IMR-90 (cell line): ENCODE results near the gene FIS1. TPM values are rescaled to one million over a fixed set of nuclear protein-coding genes. Genes with fewer than 3 reads are reported as not detected.

ENCODE experiments used
- ATAC-seq: fragments of 200-7000 bp; cut with Tn5 transposase; 2 replicates; pipeline ENCODE4 v1.9.1; 2020; ENCODE audit warnings: low read depth, mild to moderate bottlenecking, moderate library complexity
- BruUV-seq: library from RNA; stranded (reverse); fragments of 400-500 nt; replicated peaks from 2 replicates; lab custom pipeline; 2021; lab: Mats Ljungman, UMichigan
- CTCF ChIA-PET: fragments of 300-600 bp; formaldehyde crosslinking; extraction: SDS; loops from one replicate; lab custom pipeline; 2021; ENCODE audit warnings: antibody characterized with exemption; lab: Yijun Ruan, JAX
- POLR2A ChIA-PET: fragments of 300-600 bp; sonication (Branson Sonifier 250); formaldehyde crosslinking; loops from one replicate; lab custom pipeline; 2022; ENCODE audit warnings: antibody characterized with exemption; ENCODE audit not compliant: unreplicated experiment; lab: Charles Lee
- DNase-seq: peaks from one replicate; pipeline ENCODE4 v3.0.0; 2013
- H2AFZ ChIP-seq: replicated peaks from 2 replicates; pipeline ENCODE3; 2013; ENCODE audit warnings: low read length, mild to moderate bottlenecking; ENCODE audit not compliant: poor library complexity
- H2AK5ac ChIP-seq: 2 replicates; pipeline ENCODE4 v1.6.1; 2013; ENCODE audit warnings: low read depth, low read length, inconsistent platforms
- H2AK9ac ChIP-seq: replicated peaks from 2 replicates; pipeline ENCODE3; 2013; ENCODE audit warnings: mild to moderate bottlenecking, low read depth, low read length, moderate library complexity; ENCODE audit not compliant: poor library complexity
- H2BK120ac ChIP-seq: 2 replicates; pipeline ENCODE4 v1.6.1; 2013; ENCODE audit warnings: low read depth, low read length, inconsistent platforms
- H2BK15ac ChIP-seq: 3 replicates; pipeline ENCODE4 v1.6.1; 2013; ENCODE audit warnings: low read depth, low read length, inconsistent platforms
- H2BK20ac ChIP-seq: 2 replicates; pipeline ENCODE4 v1.6.1; 2013; ENCODE audit warnings: low read depth, mild to moderate bottlenecking, inconsistent platforms, low read length, moderate library complexity
- H2BK5ac ChIP-seq: 2 replicates; pipeline ENCODE4 v1.6.1; 2013; ENCODE audit warnings: mild to moderate bottlenecking, low read depth, low read length, inconsistent platforms; ENCODE audit not compliant: poor library complexity, severe bottlenecking
- H3K14ac ChIP-seq: replicated peaks from 2 replicates; pipeline ENCODE4 v1.6.1; 2013; ENCODE audit warnings: low read depth, low read length, inconsistent platforms
- H3K18ac ChIP-seq: 2 replicates; pipeline ENCODE4 v1.6.1; 2013; ENCODE audit warnings: low read depth, low read length, control low read depth
- H3K23ac ChIP-seq: 2 replicates; pipeline ENCODE4 v1.6.1; 2013; ENCODE audit warnings: low read depth, low read length, inconsistent platforms
- H3K27ac ChIP-seq: 2 replicates; pipeline ENCODE4 v1.5.1; 2013; ENCODE audit warnings: mild to moderate bottlenecking, control low read depth, low read length; ENCODE audit not compliant: insufficient read depth
- H3K27me3 ChIP-seq: 2 replicates; pipeline ENCODE4 v1.6.1; 2013; ENCODE audit warnings: low read length; ENCODE audit not compliant: control insufficient read depth, insufficient read depth
- H3K36me3 ChIP-seq: 2 replicates; pipeline ENCODE4 v1.6.1; 2013; ENCODE audit warnings: low read length, mixed read lengths; ENCODE audit not compliant: control insufficient read depth, insufficient read depth
- H3K4ac ChIP-seq: 2 replicates; pipeline ENCODE4 v1.6.1; 2013; ENCODE audit warnings: low read depth, low read length, inconsistent platforms
- H3K4me1 ChIP-seq: 2 replicates; pipeline ENCODE4 v1.6.1; 2013; ENCODE audit warnings: low read length, mixed read lengths; ENCODE audit not compliant: control insufficient read depth, insufficient read depth
- H3K4me2 ChIP-seq: 2 replicates; pipeline ENCODE4 v1.6.1; 2013; ENCODE audit warnings: low read depth, mild to moderate bottlenecking, control low read depth, low read length, moderate library complexity
- H3K4me3 ChIP-seq: 2 replicates; pipeline ENCODE4 v1.5.1; 2013; ENCODE audit warnings: low read depth, mild to moderate bottlenecking, control low read depth, low read length, moderate library complexity; ENCODE audit not compliant: insufficient read depth
- H3K56ac ChIP-seq: 2 replicates; pipeline ENCODE4 v1.6.1; 2013; ENCODE audit warnings: low read length, inconsistent platforms; ENCODE audit not compliant: insufficient read depth; ENCODE audit errors: extremely low read depth
- H3K79me1 ChIP-seq, 2 experiments: 2 replicates each; pipeline ENCODE4 v1.6.1; 2013; ENCODE audit warnings: low read length in 2 of 2, inconsistent platforms in 1 of 2, low read depth in 1 of 2
- H3K9ac ChIP-seq: 2 replicates; pipeline ENCODE4 v1.6.1; 2013; ENCODE audit warnings: low read depth, low read length, control low read depth
- H3K9me1 ChIP-seq: 2 replicates; pipeline ENCODE4 v1.6.1; 2013; ENCODE audit warnings: low read length, inconsistent platforms; ENCODE audit not compliant: insufficient read depth
- H3K9me3 ChIP-seq: 2 replicates; pipeline ENCODE4 v1.6.1; 2013; ENCODE audit warnings: low read length; ENCODE audit not compliant: control insufficient read depth, insufficient read depth
- H4K20me1 ChIP-seq: 2 replicates; pipeline ENCODE4 v1.6.1; 2013; ENCODE audit warnings: low read length, inconsistent platforms; ENCODE audit not compliant: insufficient read depth
- H4K5ac ChIP-seq: 2 replicates; pipeline ENCODE4 v1.6.1; 2013; ENCODE audit warnings: mild to moderate bottlenecking, low read depth, low read length, control low read depth
- H4K8ac ChIP-seq, 2 experiments: 2 replicates each; pipeline ENCODE4 v1.6.1; 2013; ENCODE audit warnings: low read depth in 2 of 2, low read length in 2 of 2, control low read depth in 1 of 2, inconsistent platforms in 1 of 2
- H4K91ac ChIP-seq: 2 replicates; pipeline ENCODE4 v1.6.1; 2013; ENCODE audit warnings: low read depth, low read length, inconsistent platforms; ENCODE audit not compliant: insufficient read depth
- CHD1 ChIP-seq: IDR thresholded peaks from 2 replicates; pipeline ENCODE4 v1.6.1; 2012; ENCODE audit warnings: low read depth, low read length, improper control_type of control experiment
- FOS ChIP-seq: fragments of 150-350 bp; IDR thresholded peaks from 2 replicates; pipeline ENCODE4 v1.6.1; 2016; ENCODE audit warnings: low read depth, low read length
- MAFK ChIP-seq: IDR thresholded peaks from 2 replicates; pipeline ENCODE4 v1.6.1; 2012; ENCODE audit warnings: low read depth, low read length, improper control_type of control experiment
- MAZ ChIP-seq: IDR thresholded peaks from 2 replicates; pipeline ENCODE4 v1.6.1; 2012; ENCODE audit warnings: low read depth, mild to moderate bottlenecking, low read length, improper control_type of control experiment, moderate library complexity, borderline replicate concordance
- NFE2L2 ChIP-seq: fragments of 150-350 bp; IDR thresholded peaks from 2 replicates; pipeline ENCODE4 v1.6.1; 2016; ENCODE audit warnings: low read depth, mild to moderate bottlenecking, low read length
- POLR2A ChIP-seq: IDR thresholded peaks from 2 replicates; pipeline ENCODE4 v1.6.1; 2012; ENCODE audit warnings: mild to moderate bottlenecking, low read depth, low read length
- RCOR1 ChIP-seq: IDR thresholded peaks from 2 replicates; pipeline ENCODE4 v1.6.1; 2012; ENCODE audit warnings: mild to moderate bottlenecking, low read length, improper control_type of control experiment; ENCODE audit not compliant: insufficient replicate concordance
- RFX5 ChIP-seq: IDR thresholded peaks from 2 replicates; pipeline ENCODE4 v1.8.0; 2012; ENCODE audit warnings: low read depth, mild to moderate bottlenecking, low read length, moderate library complexity
- USF2 ChIP-seq: fragments of 150-350 bp; IDR thresholded peaks from 2 replicates; pipeline ENCODE4 v1.6.1; 2017; ENCODE audit warnings: mild to moderate bottlenecking, antibody characterized with exemption, low read length, low read depth
- WGBS, 2 experiments: methylation state at CpG; one replicate each; pipeline versions ENCODE4 v1.1.5 to v1.1.7; 2013; ENCODE audit warnings: missing lambda C conversion rate in 2 of 2; ENCODE audit not compliant: insufficient read length in 1 of 2; ENCODE audit errors: extremely low coverage in 2 of 2; 5-methylcytosine and 5-hydroxymethylcytosine counted together
- dilution Hi-C: fragments of 300-500 bp; cut with HindIII; formaldehyde crosslinking; loops from one replicate; pipeline ENCODE4 v1.14.3; 2018; ENCODE audit warnings: low sequenced_read_pairs; ENCODE audit not compliant: unreplicated experiment
- in situ Hi-C: fragments of 300-500 bp; cut with MboI; formaldehyde crosslinking; loops from 3 replicates; pipeline ENCODE4 v1.14.3; 2019; ENCODE audit warnings: low sequenced_read_pairs, inconsistent platforms, mixed read lengths
- intact Hi-C: fragments of 100-400 bp; cut with micrococcal nuclease; formaldehyde crosslinking; loops from 2 replicates; pipeline ENCODE4 v1.10.0; 2022
- polyA plus RNA-seq, 3 experiments: library from polyadenylated mRNA; depleted of rRNA; stranded (reverse); fragments of >200 nt; gene quantifications; 2 replicates each; pipeline ENCODE4 v1.2.3, GENCODE V29; 2012; ENCODE audit warnings: low replicate concordance in 1 of 3
- total RNA-seq: library from RNA; depleted of rRNA; stranded (reverse); fragments of >200 nt; gene quantifications from 2 replicates; pipeline ENCODE4 v1.2.3, GENCODE V29; 2012
- TF ChIP-seq, protein P1 (sequence below): conservative IDR thresholded peaks from 2 replicates; pipeline ENCODE4 v1.5.1; 2012; ENCODE audit warnings: mild to moderate bottlenecking, low read depth, low read length, improper control_type of control experiment
- TF ChIP-seq, protein P2 (sequence below): fragments of 150-350 bp; IDR thresholded peaks from 2 replicates; pipeline ENCODE4 v1.6.1; 2016; ENCODE audit warnings: low read depth, mild to moderate bottlenecking, low read length, moderate library complexity, borderline replicate concordance

FIS1 gene
- total and polyA plus RNA-seq, 2 of the 4 experiments (the other 2 are of a cell fraction), result 293 to 489 TPM

DNA sequence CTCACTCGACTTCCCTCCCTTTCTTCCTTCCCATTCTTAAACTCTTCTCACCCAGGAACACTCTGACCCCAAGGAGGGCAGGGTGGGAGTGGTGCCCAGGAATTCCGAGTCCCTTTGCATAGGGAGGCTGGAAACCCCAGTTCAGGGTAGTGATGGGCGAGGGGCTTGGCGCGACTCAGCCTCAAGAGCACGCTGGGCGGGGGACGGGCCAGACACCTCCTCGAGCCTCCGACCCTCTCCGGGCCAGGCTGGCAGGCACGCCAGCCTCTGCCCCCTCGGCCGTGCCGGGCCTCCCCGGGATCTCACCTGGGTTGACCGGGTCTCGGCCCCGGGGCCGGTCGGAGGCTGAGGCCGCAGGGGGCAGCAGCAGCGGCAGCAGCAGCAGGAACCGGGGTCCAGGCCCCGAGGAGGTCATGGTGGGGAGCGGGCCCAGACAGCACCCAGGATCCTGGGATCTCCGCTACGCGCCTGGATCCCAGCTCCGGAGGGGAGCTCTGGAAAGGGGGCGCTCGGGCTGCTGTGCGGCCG lies 28.0 kb downstream of the FIS1 start:
- H3K4ac ChIP-seq, result peak overlapping the region; percentile 99
- in situ Hi-C loops (no loop called here), dilution Hi-C loops (no loop called here), intact Hi-C loops (no loop called here)
- no peaks in the 10 kb centered on the region for H3K9me3 ChIP-seq
- WGBS, 2 experiments, result 0% methylated on average over 20 of the region's 34 CpGs; no CpG with 5 or more reads in 1 of the 2 experiments
- H2AFZ ChIP-seq, result peak overlapping the region; percentile 87
- H2BK15ac ChIP-seq, result 0 out of 3 replicates have a peak overlapping the region, but pooled peaks have one; percentile 14
- no peak; the same call in none of the 2 replicates for ATAC-seq
- peak overlapping the region; percentile 96 for H2AK5ac ChIP-seq
- DNase-seq, result no peak
- H3K4me3 ChIP-seq, result peak overlapping the region; percentile 96
- no TSS peak for BruUV-seq
- peak overlapping the region; percentile 100 for H3K4me2 ChIP-seq
- H4K5ac ChIP-seq, result peak overlapping the region; percentile 95
- H3K18ac ChIP-seq, result peak overlapping the region; percentile 48
- peaks cover 6% of the 10 kb centered on the region; the same call in 1 of the 2 replicates for H4K20me1 ChIP-seq
- peak overlapping the region; percentile 83 for H3K9ac ChIP-seq
- no peak overlapping the region for H2BK20ac ChIP-seq
- H2AK9ac ChIP-seq, result peak overlapping the region; percentile 98
- peak overlapping the region; percentile 89 for H3K27ac ChIP-seq
- H3K14ac ChIP-seq, result peak overlapping the region; percentile 100
- H2BK120ac ChIP-seq, result peak overlapping the region; percentile 68
- ChIA-PET CTCF (interaction anchor here (0.5 to 3.0 kb wide), 8 partner anchors 17 to 306 kb away, joined by 3 to 8 read pairs (median 4); no protein-coding TSS in a partner anchor), POLR2A (interaction anchor here (0.7 to 1.6 kb wide), 3 partner anchors 15 to 634 kb away, joined by 3 to 4 read pairs (median 3); partner anchors contain the start of gene SERPINE1)
- H3K36me3 ChIP-seq, result peaks cover 23% of the 10 kb centered on the region
- H4K8ac ChIP-seq, result peak overlapping the region; percentile 85 to 90
- peak overlapping the region; percentile 77 for H3K56ac ChIP-seq
- no peak for TF ChIP-seq MAZ
- TF ChIP-seq MAFK, result no peak
- TF ChIP-seq NFE2L2, result no peak
- TF ChIP-seq USF2, result no peak
- TF ChIP-seq RFX5, result no peak
- TF ChIP-seq RCOR1, result no peak
- TF ChIP-seq, protein P1, sequence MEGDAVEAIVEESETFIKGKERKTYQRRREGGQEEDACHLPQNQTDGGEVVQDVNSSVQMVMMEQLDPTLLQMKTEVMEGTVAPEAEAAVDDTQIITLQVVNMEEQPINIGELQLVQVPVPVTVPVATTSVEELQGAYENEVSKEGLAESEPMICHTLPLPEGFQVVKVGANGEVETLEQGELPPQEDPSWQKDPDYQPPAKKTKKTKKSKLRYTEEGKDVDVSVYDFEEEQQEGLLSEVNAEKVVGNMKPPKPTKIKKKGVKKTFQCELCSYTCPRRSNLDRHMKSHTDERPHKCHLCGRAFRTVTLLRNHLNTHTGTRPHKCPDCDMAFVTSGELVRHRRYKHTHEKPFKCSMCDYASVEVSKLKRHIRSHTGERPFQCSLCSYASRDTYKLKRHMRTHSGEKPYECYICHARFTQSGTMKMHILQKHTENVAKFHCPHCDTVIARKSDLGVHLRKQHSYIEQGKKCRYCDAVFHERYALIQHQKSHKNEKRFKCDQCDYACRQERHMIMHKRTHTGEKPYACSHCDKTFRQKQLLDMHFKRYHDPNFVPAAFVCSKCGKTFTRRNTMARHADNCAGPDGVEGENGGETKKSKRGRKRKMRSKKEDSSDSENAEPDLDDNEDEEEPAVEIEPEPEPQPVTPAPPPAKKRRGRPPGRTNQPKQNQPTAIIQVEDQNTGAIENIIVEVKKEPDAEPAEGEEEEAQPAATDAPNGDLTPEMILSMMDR, result no peak
- TF ChIP-seq, protein P2, sequence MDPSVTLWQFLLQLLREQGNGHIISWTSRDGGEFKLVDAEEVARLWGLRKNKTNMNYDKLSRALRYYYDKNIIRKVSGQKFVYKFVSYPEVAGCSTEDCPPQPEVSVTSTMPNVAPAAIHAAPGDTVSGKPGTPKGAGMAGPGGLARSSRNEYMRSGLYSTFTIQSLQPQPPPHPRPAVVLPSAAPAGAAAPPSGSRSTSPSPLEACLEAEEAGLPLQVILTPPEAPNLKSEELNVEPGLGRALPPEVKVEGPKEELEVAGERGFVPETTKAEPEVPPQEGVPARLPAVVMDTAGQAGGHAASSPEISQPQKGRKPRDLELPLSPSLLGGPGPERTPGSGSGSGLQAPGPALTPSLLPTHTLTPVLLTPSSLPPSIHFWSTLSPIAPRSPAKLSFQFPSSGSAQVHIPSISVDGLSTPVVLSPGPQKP, result no peak
- TF ChIP-seq POLR2A, result no peak
- no peak for TF ChIP-seq CHD1
- TF ChIP-seq FOS, result no peak
- peak overlapping the region; percentile 99 for H3K23ac ChIP-seq
- peaks cover 4% of the 10 kb centered on the region for H3K9me1 ChIP-seq
- H2BK5ac ChIP-seq, result peak overlapping the region; percentile 84
- peaks cover 25 to 59% of the 10 kb centered on the region in 2 experiments for H3K79me1 ChIP-seq
- peaks cover 9% of the 10 kb centered on the region for H3K4me1 ChIP-seq
- H4K91ac ChIP-seq, result peak overlapping the region; percentile 92
- no peaks in the 10 kb centered on the region for H3K27me3 ChIP-seq
